ENCODE results near the gene ANKLE2. TPM values are rescaled to one million over a fixed set of nuclear protein-coding genes. Genes with fewer than 3 reads are reported as not detected.
A peak's percentile ranks its signal among the peaks of the same experiment; 100 is the strongest.

The ANKLE2 gene
- total and polyA plus RNA-seq, 2 of the 13 experiments (the other 11 are each of a cell fraction or from before 2014, with no cell fraction given), result 35.3 to 37.1 TPM

DNA sequence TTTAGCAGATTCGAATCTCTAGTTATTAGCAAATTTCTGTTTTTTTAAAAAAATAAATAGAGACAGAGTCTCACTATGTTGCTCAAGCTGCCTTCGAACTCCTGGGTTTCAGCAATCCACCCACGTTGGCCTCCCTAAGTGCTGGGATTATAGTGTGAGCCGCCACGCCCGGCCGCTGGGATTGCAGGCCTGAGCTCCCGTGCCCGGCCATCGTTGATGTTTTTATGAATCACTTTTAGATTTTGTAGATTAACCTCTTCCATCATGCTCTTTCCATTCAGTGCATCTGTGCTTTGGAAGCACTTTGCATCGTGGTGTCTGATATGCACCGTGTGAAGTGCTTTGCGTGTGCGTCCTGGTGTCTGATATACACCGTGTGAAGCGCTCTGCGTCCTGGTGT is 30.1 kb downstream of the ANKLE2 start (continued):
- TF ChIP-seq ETV6 (CRISPR knock-in tag; conservative IDR thresholded peaks at IDR 0.05) (no peak), ZNF775 (CRISPR knock-in tag; IDR thresholded peaks at IDR 0.05; ENCODE audit: borderline replicate concordance) (no peak), ZNF136 (CRISPR knock-in tag; IDR thresholded peaks at IDR 0.05; ENCODE audit: low read depth) (no peak), CREB3 (CRISPR knock-in tag; IDR thresholded peaks at IDR 0.05) (no peak), HNRNPH1 (optimal IDR thresholded peaks at IDR 0.05; ENCODE audit: low read depth, low read length) (no peak), ZNF232 (CRISPR knock-in tag; IDR thresholded peaks at IDR 0.05; ENCODE audit: borderline replicate concordance) (no peak), SAP130 (CRISPR knock-in tag; IDR thresholded peaks at IDR 0.05; ENCODE audit: low read depth) (no peak), ZNF207 (IDR thresholded peaks at IDR 0.05; ENCODE audit: borderline replicate concordance) (no peak), HOXA7 (CRISPR knock-in tag; IDR thresholded peaks at IDR 0.05) (no peak)
- TF ChIP-seq, protein P1, sequence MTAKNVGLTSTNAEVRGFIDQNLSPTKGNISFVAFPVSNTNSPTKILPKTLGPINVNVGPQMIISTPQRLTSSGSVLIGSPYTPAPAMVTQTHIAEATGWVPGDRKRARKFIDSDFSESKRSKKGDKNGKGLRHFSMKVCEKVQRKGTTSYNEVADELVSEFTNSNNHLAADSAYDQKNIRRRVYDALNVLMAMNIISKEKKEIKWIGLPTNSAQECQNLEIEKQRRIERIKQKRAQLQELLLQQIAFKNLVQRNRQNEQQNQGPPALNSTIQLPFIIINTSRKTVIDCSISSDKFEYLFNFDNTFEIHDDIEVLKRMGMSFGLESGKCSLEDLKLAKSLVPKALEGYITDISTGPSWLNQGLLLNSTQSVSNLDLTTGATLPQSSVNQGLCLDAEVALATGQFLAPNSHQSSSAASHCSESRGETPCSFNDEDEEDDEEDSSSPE (CRISPR knock-in tag; IDR thresholded peaks at IDR 0.05), result no peak
- TF ChIP-seq, protein P2, sequence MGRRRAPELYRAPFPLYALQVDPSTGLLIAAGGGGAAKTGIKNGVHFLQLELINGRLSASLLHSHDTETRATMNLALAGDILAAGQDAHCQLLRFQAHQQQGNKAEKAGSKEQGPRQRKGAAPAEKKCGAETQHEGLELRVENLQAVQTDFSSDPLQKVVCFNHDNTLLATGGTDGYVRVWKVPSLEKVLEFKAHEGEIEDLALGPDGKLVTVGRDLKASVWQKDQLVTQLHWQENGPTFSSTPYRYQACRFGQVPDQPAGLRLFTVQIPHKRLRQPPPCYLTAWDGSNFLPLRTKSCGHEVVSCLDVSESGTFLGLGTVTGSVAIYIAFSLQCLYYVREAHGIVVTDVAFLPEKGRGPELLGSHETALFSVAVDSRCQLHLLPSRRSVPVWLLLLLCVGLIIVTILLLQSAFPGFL (CRISPR knock-in tag; IDR thresholded peaks at IDR 0.05), result no peak

GRCh38 chr12:132730353-132730752 is 31.3 kb downstream of the ANKLE2 start:
- Histone ChIP-seq H3K36me3 (replicated peaks in 1 of 2; ENCODE audit: control insufficient read depth in 1 of 2, insufficient read depth in 2 of 2, low read length in 2 of 2) (peaks cover 22 to 70% of the 10 kb centered on the region in 2 experiments; a peak in 4 of 5 replicates), H2AFZ (ENCODE audit: low read length) (no peak overlapping the region), H4K20me1 (ENCODE audit: insufficient read depth, low read length) (no peaks in the 10 kb centered on the region), H3K79me2 (ENCODE audit: insufficient read depth, low read length) (no peaks in the 10 kb centered on the region), H3K4me1 (ENCODE audit: insufficient read depth, low read length) (no peaks in the 10 kb centered on the region), H3K27me3 (ENCODE audit: control insufficient read depth in 1 of 2, insufficient read depth in 2 of 2, low read length in 2 of 2) (no peaks in the 10 kb centered on the region), H3K9me3 (ENCODE audit: low read length) (no peaks in the 10 kb centered on the region), H3K4me2 (ENCODE audit: low read depth, low read length) (no peak overlapping the region), H3K4me3 (replicated peaks in 1 of 3; ENCODE audit: insufficient read depth in 1 of 3, low read depth in 2 of 3, low read length in 3 of 3) (no peak overlapping the region), H3K9ac (ENCODE audit: insufficient read depth, low read depth, low read length) (no peak overlapping the region), H3K27ac (ENCODE audit: extremely low read length, insufficient read depth, low read length) (no peak overlapping the region)
- POLR2A ChIA-PET, result no interaction called here
- 97% methylated on average over 11 of the region's 11 CpGs for WGBS (ENCODE audit: low lambda C conversion rate)
- ATAC-seq (no peak; the same call in 2 of the 3 replicates), FAIRE-seq (no peak), DNase-seq (ENCODE audit: low spot score) (no peak)
- CTCF ChIA-PET (ENCODE audit: low intra/inter-chr PET ratio, low total read pairs), result no interaction called here
- intact Hi-C loops (cut with micrococcal nuclease; ENCODE audit: unreplicated experiment) (no loop called here), in situ Hi-C loops (cut with HindIII; ENCODE audit: extremely low pct_ligation_motif_present, low pct_unique_long_range_greater_than_20kb) (no loop called here)
- no TSS peak for BruUV-seq (replicated peaks)
- no peak for TF ChIP-seq MIER2 (CRISPR knock-in tag; IDR thresholded peaks at IDR 0.05)
- no peak for TF ChIP-seq PCBP2 (optimal IDR thresholded peaks at IDR 0.05; ENCODE audit: low read depth, low read length, poor library complexity, severe bottlenecking)
- TF ChIP-seq AGO2 (optimal IDR thresholded peaks at IDR 0.05; ENCODE audit: low read depth, low read length), result peak; percentile 72
- TF ChIP-seq ZBTB14 (CRISPR knock-in tag; IDR thresholded peaks at IDR 0.05), result no peak
- TF ChIP-seq, protein P3, sequence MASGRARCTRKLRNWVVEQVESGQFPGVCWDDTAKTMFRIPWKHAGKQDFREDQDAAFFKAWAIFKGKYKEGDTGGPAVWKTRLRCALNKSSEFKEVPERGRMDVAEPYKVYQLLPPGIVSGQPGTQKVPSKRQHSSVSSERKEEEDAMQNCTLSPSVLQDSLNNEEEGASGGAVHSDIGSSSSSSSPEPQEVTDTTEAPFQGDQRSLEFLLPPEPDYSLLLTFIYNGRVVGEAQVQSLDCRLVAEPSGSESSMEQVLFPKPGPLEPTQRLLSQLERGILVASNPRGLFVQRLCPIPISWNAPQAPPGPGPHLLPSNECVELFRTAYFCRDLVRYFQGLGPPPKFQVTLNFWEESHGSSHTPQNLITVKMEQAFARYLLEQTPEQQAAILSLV (CRISPR knock-in tag; IDR thresholded peaks at IDR 0.05; ENCODE audit: borderline replicate concordance), result no peak
- TF ChIP-seq ZNF605 (CRISPR knock-in tag; IDR thresholded peaks at IDR 0.05), result no peak
- TF ChIP-seq SAP130 (CRISPR knock-in tag; IDR thresholded peaks at IDR 0.05; ENCODE audit: low read depth), result no peak
- no peak for TF ChIP-seq ERF (CRISPR knock-in tag; IDR thresholded peaks at IDR 0.05)
